GM20000 (cell line): ENCODE results near the gene RFX3.

Source experiments
- DNase-seq: peaks from one replicate; pipeline ENCODE4 v3.0.0; 2012; ENCODE audit warnings: low spot score
- TF ChIP-seq, protein P1 (sequence below): IDR thresholded peaks from 2 replicates; pipeline ENCODE4 v1.5.1; 2012; ENCODE audit warnings: mild to moderate bottlenecking, control low read depth; ENCODE audit errors: extremely low read depth, missing control alignments

Gene RFX3

DNA sequence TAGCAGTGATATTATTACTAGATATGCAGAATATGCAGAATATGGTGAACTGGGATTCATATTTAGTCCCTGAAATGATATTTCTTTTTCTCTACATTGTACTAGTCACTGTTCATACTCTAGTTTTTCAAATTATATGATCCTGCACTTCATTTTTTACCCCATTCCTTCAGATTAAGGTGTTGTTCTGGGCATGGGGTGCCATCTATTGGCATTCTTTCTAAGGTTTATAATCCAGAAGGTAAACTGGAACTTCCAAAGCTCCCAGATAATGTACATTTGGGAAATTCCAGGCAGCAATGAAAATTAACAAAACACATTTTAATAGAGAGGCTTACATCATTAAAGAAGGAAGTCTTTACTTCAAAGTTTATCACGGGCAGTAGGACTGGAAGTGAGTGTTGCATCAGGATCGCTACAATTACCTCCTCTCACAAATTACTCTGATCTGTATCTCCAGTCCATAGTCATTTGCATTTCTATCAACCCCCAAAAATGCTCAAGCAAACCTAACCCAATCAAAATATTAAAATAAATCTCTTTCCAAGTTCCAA is 12.5 kb downstream of the RFX3 start:
- TF ChIP-seq, protein P1, sequence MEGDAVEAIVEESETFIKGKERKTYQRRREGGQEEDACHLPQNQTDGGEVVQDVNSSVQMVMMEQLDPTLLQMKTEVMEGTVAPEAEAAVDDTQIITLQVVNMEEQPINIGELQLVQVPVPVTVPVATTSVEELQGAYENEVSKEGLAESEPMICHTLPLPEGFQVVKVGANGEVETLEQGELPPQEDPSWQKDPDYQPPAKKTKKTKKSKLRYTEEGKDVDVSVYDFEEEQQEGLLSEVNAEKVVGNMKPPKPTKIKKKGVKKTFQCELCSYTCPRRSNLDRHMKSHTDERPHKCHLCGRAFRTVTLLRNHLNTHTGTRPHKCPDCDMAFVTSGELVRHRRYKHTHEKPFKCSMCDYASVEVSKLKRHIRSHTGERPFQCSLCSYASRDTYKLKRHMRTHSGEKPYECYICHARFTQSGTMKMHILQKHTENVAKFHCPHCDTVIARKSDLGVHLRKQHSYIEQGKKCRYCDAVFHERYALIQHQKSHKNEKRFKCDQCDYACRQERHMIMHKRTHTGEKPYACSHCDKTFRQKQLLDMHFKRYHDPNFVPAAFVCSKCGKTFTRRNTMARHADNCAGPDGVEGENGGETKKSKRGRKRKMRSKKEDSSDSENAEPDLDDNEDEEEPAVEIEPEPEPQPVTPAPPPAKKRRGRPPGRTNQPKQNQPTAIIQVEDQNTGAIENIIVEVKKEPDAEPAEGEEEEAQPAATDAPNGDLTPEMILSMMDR, result no peak
- no peak for DNase-seq

DNA sequence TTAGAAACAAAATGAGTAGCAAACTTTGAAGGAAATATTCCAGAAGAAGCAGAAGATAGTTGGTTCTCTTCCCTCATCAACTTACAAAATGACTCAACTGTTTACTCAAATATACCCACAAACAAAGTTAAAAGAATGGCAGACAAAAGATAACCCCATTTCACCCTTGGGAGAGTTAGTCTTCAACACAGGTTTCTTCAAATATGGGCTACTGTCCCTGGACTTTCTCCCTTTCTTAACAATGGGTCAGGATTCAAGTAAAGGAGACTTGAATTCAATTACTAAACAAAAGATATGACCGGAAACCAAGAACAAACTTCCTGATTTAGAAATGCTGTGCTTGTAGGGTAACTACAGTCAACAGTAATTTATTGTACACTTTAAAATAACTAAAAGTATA is 14.2 kb downstream of the RFX3 start:
- TF ChIP-seq, protein P1, result no peak
- DNase-seq, result no peak

DNA sequence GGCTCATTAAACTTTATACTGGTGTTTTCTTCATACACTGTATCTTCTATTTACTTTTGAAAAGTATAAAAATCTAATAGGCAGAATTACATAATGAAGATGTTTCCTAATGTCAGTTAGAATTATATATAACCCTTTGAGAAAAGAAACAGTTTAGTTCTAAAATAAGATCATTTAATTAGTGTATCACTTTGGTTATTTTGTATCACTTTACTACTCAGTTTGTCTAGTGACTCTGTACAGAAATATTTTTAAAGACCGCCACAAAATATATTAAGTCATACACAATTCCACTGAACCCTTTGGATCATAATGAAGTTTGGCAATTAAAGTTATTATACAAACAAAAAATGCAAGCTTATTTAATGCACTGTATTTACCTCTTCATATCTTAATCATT is 15.0 kb downstream of the RFX3 start:
- no peak for DNase-seq
- TF ChIP-seq, protein P1, result no peak

DNA sequence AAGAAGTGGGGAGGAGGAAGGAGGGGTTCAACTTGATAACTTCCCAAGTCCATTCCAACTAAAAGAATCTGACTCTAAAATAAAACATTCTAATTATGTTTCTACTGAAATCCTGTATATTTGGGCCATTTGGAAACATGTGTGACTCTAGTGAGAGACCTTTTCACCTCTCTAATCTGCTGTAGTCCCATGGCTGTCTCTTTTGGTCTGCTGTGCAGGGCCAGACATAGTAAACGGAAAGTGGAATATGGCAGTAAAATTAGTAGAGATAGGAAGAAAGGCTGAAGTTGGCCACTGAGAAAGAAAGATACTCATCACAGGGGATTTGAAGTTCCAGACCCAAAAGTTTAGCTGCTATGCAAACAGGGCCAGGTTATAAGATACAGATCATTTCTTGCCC is 15.9 kb downstream of the RFX3 start:
- TF ChIP-seq, protein P1, result no peak
- no peak for DNase-seq

DNA sequence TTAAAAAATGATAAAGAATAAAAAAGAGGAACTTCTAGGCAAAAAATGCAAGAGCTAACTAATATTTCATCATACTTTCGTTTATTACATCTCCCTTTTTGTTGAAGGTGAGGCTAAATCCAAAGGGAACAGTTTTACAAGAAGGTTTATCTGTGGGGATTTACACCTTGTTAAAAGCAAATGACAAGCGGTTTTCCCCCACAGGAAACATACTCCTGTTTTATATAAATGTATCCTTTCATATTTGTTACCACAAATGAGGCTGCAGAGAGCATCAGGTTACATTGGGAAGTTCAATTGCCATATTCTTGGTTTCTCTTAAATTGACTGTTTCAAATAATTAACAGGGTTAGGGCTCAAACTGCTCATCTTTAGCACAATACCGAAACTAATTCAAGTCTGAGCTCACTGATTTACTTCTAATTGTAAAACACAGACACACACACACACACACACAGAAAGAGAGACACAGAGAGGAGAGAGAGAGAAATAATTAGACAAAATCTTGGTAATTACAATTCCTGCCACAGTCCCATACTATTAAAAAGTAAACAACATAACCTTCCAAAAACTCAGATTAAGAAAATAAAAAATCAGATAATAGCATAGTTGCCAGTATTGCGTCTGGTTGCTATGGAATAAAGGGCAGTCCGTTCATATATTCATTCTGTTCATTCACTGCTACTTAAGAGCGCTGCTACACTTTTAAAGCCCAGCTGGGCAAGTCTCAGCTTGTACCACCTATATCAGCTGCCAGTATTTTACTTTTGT is 17.1 kb downstream of the RFX3 start:
- TF ChIP-seq, protein P1, result no peak
- DNase-seq, result no peak

DNA sequence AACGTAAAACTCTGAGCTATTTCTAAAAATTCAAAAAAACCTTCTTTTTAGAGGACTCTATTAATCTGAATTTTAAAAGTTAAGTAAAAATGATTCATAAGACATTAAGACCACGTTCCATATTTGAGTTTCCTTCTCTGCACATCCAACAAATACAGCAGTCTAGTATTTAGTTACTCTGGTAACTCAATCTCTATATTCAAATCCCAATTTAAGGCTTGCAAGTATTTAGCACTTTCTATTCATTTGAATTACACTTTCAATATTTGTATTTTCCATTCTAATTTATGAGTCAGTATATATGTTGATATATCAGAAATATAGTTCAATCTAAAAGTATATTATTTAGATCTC is 17.7 kb downstream of the RFX3 start:
- TF ChIP-seq, protein P1, result no peak

DNA sequence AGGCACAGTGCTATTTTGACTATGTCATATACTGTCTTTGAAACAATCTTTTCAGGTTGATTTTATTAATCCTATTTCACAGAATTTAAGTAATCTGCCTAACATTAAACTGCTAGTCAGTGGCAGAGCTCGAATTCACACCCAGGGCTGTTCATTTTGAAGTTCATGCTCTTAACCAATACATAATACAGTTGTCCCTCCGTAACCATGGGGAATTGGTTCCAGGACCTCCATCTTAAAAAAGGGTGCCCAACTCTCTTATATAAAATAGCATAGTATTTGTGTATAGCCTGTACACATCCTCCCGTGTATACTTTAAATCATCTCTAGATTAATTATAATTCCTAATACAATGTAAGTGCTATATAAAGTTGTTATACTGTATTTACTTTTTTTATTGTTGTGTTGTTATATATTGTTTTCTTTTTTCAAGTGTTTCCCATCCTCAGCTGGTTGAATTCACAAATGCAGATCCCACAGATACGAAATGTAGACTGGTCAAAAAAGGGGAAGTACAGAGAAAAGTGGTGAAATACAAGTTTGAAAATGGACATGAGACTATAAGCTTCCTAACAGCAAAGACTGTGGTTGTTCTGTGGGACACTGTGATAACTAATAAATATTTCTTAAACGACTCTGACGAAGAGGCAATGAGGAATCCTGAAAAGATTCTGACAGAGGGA is 18.3 kb downstream of the RFX3 start:
- TF ChIP-seq, protein P1, result no peak
- DNase-seq, result no peak

More for the DNA sequence above, 17.7 kb downstream of the RFX3 start:
- no peak for DNase-seq
